ENCODE results near the gene PGM5. TPM values are rescaled to one million over a fixed set of nuclear protein-coding genes. Genes with fewer than 3 reads are reported as not detected.

Gene PGM5
- total and polyA plus RNA-seq, 2 of the 8 experiments (the other 6 are each of a cell fraction or from before 2014, with no cell fraction given): not detected

- H3K4ac ChIP-seq (replicated peaks; ENCODE audit: insufficient read length, low read depth, low read length): no peak overlapping the region
- 86% methylated on average over 4 of the region's 4 CpGs; no CpG with 5 or more reads in 1 of the 2 experiments for WGBS, 2 experiments (ENCODE audit: extremely low coverage in 1 of 2, insufficient coverage in 1 of 2, insufficient read length in 1 of 2, insufficient replicate concordance in 2 of 2, low coverage in 1 of 2, low lambda C conversion rate in 2 of 2, missing lambda C conversion rate in 1 of 2)
- FAIRE-seq: no peak
- no peak overlapping the region for H3K56ac ChIP-seq (replicated peaks; ENCODE audit: insufficient read length, low read depth, low read length)
- H2BK120ac ChIP-seq (replicated peaks; ENCODE audit: low read depth, low read length): no peak overlapping the region
- H3K14ac ChIP-seq (ENCODE audit: insufficient read length): no peak overlapping the region
- no peak overlapping the region for H3K18ac ChIP-seq (ENCODE audit: extremely low read depth, low read length)
- H3K27ac ChIP-seq (ENCODE audit: low read depth, low read length): no peak overlapping the region
- H3K79me2 ChIP-seq (ENCODE audit: control insufficient read depth in 1 of 2, insufficient read depth in 2 of 2, low read length in 2 of 2): no peaks in the 10 kb centered on the region
- TF ChIP-seq POU5F1 (IDR thresholded peaks at IDR 0.05; ENCODE audit: low read depth, low read length) (no peak), MAFK (IDR thresholded peaks at IDR 0.05; ENCODE audit: low read depth, low read length) (no peak), SAP30 (IDR thresholded peaks at IDR 0.05; ENCODE audit: insufficient read depth, insufficient replicate concordance, low read length) (no peak), SRF (IDR thresholded peaks at IDR 0.05; ENCODE audit: low read depth, low read length) (no peak), SIN3A (conservative IDR thresholded peaks at IDR 0.05 in 1 of 2, IDR thresholded peaks at IDR 0.05 in 1 of 2; ENCODE audit: low read depth in 1 of 2, low read length in 2 of 2) (no peak), GTF2F1 (IDR thresholded peaks at IDR 0.05; ENCODE audit: borderline replicate concordance, low read depth, low read length) (no peak)
- H4K20me1 ChIP-seq (replicated peaks in 1 of 2; ENCODE audit: control insufficient read depth in 1 of 2, insufficient read depth in 2 of 2, low read length in 2 of 2): no peaks in the 10 kb centered on the region
- no peaks in the 10 kb centered on the region for H3K9me3 ChIP-seq (ENCODE audit: insufficient read depth in 2 of 2, low read depth in 1 of 2, low read length in 1 of 2)
- no peaks in the 10 kb centered on the region for H3K4me1 ChIP-seq (replicated peaks in 1 of 4; ENCODE audit: control insufficient read depth in 3 of 4, insufficient read depth in 4 of 4, low read length in 3 of 4)
- no peak overlapping the region for H2AFZ ChIP-seq (ENCODE audit: low read length)
- H4K8ac ChIP-seq (ENCODE audit: extremely low read depth, insufficient read depth, low read length): no peak overlapping the region
- H3K4me3 ChIP-seq (ENCODE audit: extremely low read depth in 1 of 4, insufficient read depth in 2 of 4, low read depth in 3 of 4, low read length in 4 of 4): no peak overlapping the region
- H2AK5ac ChIP-seq (ENCODE audit: low read depth, low read length): no peak overlapping the region
- no peak overlapping the region for H3K23ac ChIP-seq (ENCODE audit: insufficient read length)
- ChIA-PET CTCF (ENCODE audit: partially characterized antibody) (no interaction called here), POLR2A (ENCODE audit: partially characterized antibody) (no interaction called here)
- H4K91ac ChIP-seq (replicated peaks; ENCODE audit: insufficient read length, low read length): no peak overlapping the region
- H3K36me3 ChIP-seq (ENCODE audit: control insufficient read depth in 2 of 4, insufficient read depth in 4 of 4, low read length in 3 of 4): no peaks in the 10 kb centered on the region
- no peak overlapping the region for H4K5ac ChIP-seq (ENCODE audit: insufficient read length, low read depth, low read length)
- H2BK5ac ChIP-seq (ENCODE audit: low read depth, low read length): no peak overlapping the region
- H3K9ac ChIP-seq (replicated peaks in 1 of 4; ENCODE audit: extremely low read depth in 1 of 4, low read depth in 3 of 4, low read length in 3 of 4): no peak overlapping the region
- no peak overlapping the region for H2BK12ac ChIP-seq (ENCODE audit: low read depth, low read length)
- H3K79me1 ChIP-seq (ENCODE audit: low read depth, low read length): no peaks in the 10 kb centered on the region
- H3K4me2 ChIP-seq (ENCODE audit: insufficient read depth in 1 of 2, low read depth in 2 of 2, low read length in 2 of 2): no peak overlapping the region
- H2BK15ac ChIP-seq (ENCODE audit: low read length): no peak overlapping the region
- no peak overlapping the region for H2BK20ac ChIP-seq (ENCODE audit: low read length)
- peaks cover 0 to 3% (median 0%) of the 10 kb centered on the region in 4 experiments; a peak in 3 of 7 replicates for H3K27me3 ChIP-seq (replicated peaks in 1 of 4; ENCODE audit: control insufficient read depth in 3 of 4, extremely low read depth in 1 of 4, insufficient read depth in 3 of 4, low read length in 3 of 4)
- DNase-seq (ENCODE audit: low read depth in 1 of 2, low spot score in 2 of 2): no peak
- no peaks in the 10 kb centered on the region for H3K23me2 ChIP-seq (ENCODE audit: low read depth, low read length)
Observed at GRCh38 chr9:68523367-68523936, 167.0 kb downstream of the PGM5 start.
